ENCODE results near the gene C2orf68. TPM values are rescaled to one million over a fixed set of nuclear protein-coding genes. Genes with fewer than 3 reads are reported as not detected.
A peak's percentile ranks its signal among the peaks of the same experiment; 100 is the strongest.

The C2orf68 gene
- total and polyA plus RNA-seq, 2 of the 13 experiments (the other 11 are each of a cell fraction or from before 2014, with no cell fraction given): 47.1 to 77.4 TPM

DNA sequence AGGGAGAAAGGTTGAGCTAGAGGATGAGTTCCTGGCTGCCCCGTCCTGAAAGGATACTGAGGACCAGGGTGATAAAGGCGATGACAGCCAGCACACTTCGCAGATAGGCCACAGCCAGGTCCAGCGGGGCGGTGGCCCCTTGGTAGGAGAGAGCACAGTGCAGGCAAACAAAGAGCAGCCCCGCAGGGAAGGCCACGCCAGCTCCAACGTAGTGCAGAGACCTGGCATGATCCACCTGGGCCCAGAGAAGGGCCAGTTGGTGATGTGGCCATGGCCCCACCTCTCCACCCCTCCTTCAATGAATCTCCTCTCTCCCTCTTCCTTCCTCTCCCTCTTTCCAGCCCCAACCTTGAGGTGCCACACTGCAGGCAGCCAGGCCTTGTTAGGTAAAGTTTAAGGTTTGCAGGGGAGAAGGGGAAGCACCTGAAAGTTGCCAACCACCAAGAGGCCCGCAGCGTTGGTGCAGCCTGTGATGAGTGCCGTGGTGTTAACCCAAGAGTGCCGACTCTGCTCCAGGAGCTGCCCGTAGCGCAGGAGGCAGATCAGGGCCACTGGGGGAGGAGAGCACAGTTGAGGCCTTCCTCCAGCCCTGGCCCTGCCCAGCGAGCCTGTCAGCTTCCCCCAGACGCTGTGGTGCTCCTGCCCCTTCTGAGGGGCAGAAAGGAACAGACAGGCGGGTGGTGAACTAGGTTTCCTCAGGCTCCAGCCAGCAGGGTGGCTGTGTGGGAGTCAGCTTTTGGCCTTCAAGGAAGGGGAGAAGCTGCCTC is 12.2 kb downstream of the C2orf68 start (continued):
- TF ChIP-seq, protein P1, sequence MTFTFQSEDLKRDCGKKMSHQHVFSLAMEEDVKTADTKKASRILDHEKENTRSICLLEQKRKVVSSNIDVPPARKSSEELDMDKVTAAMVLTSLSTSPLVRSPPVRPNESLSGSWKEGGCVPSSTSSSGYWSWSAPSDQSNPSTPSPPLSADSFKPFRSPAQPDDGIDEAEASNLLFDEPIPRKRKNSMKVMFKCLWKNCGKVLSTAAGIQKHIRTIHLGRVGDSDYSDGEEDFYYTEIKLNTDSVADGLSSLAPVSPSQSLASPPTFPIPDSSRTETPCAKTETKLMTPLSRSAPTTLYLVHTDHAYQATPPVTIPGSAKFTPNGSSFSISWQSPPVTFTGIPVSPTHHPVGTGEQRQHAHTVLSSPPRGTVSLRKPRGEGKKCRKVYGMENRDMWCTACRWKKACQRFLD (CRISPR knock-in tag; IDR thresholded peaks at IDR 0.05; ENCODE audit: borderline replicate concordance): no peak
- TF ChIP-seq POLR2AphosphoS2 (IDR thresholded peaks at IDR 0.05; ENCODE audit: low read depth, low read length): no peak
- TF ChIP-seq ZNF562 (CRISPR knock-in tag; IDR thresholded peaks at IDR 0.05; ENCODE audit: borderline replicate concordance): no peak
- TF ChIP-seq ZNF589 (CRISPR knock-in tag; conservative IDR thresholded peaks at IDR 0.05): no peak
- no peak for TF ChIP-seq ZKSCAN5 (CRISPR knock-in tag; IDR thresholded peaks at IDR 0.05)
- no peak for TF ChIP-seq ZNF549 (CRISPR knock-in tag; IDR thresholded peaks at IDR 0.05)
- TF ChIP-seq SMYD3 (CRISPR knock-in tag; IDR thresholded peaks at IDR 0.05): no peak
- TF ChIP-seq, protein P2, sequence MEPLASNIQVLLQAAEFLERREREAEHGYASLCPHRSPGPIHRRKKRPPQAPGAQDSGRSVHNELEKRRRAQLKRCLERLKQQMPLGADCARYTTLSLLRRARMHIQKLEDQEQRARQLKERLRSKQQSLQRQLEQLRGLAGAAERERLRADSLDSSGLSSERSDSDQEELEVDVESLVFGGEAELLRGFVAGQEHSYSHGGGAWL (CRISPR knock-in tag; IDR thresholded peaks at IDR 0.05): no peak
- 0 out of 2 replicates have a peak, but pooled peaks have one; percentile 30 for TF ChIP-seq DMAP1 (CRISPR knock-in tag; IDR thresholded peaks at IDR 0.05)
- TF ChIP-seq ATF7 (IDR thresholded peaks at IDR 0.05): no peak
- no peak for TF ChIP-seq ATF7 (CRISPR knock-in tag; IDR thresholded peaks at IDR 0.05)
- no peak for TF ChIP-seq NCOR1 (IDR thresholded peaks at IDR 0.05; ENCODE audit: borderline replicate concordance, low read length)
- TF ChIP-seq NCOA1 (CRISPR knock-in tag; IDR thresholded peaks at IDR 0.05): no peak
- no peak for TF ChIP-seq MLLT10 (CRISPR knock-in tag; IDR thresholded peaks at IDR 0.05)
- no peak for TF ChIP-seq GPN1 (CRISPR knock-in tag; IDR thresholded peaks at IDR 0.05; ENCODE audit: borderline replicate concordance)
- TF ChIP-seq ZNF775 (CRISPR knock-in tag; IDR thresholded peaks at IDR 0.05; ENCODE audit: borderline replicate concordance): no peak
- no peak for TF ChIP-seq ZNF501 (CRISPR knock-in tag; IDR thresholded peaks at IDR 0.05)
- 0 out of 2 replicates have a peak, but pooled peaks have one; percentile 28 for TF ChIP-seq RXRA (CRISPR knock-in tag; IDR thresholded peaks at IDR 0.05)
- TF ChIP-seq, protein P3, sequence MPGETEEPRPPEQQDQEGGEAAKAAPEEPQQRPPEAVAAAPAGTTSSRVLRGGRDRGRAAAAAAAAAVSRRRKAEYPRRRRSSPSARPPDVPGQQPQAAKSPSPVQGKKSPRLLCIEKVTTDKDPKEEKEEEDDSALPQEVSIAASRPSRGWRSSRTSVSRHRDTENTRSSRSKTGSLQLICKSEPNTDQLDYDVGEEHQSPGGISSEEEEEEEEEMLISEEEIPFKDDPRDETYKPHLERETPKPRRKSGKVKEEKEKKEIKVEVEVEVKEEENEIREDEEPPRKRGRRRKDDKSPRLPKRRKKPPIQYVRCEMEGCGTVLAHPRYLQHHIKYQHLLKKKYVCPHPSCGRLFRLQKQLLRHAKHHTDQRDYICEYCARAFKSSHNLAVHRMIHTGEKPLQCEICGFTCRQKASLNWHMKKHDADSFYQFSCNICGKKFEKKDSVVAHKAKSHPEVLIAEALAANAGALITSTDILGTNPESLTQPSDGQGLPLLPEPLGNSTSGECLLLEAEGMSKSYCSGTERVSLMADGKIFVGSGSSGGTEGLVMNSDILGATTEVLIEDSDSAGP (CRISPR knock-in tag; IDR thresholded peaks at IDR 0.05; ENCODE audit: borderline replicate concordance): 0 out of 2 replicates have a peak, but pooled peaks have one; percentile 29
- no peak for TF ChIP-seq ZNF468 (CRISPR knock-in tag; IDR thresholded peaks at IDR 0.05)
- TF ChIP-seq, protein P4, sequence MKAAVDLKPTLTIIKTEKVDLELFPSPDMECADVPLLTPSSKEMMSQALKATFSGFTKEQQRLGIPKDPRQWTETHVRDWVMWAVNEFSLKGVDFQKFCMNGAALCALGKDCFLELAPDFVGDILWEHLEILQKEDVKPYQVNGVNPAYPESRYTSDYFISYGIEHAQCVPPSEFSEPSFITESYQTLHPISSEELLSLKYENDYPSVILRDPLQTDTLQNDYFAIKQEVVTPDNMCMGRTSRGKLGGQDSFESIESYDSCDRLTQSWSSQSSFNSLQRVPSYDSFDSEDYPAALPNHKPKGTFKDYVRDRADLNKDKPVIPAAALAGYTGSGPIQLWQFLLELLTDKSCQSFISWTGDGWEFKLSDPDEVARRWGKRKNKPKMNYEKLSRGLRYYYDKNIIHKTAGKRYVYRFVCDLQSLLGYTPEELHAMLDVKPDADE (CRISPR knock-in tag; IDR thresholded peaks at IDR 0.05): no peak
- no peak for TF ChIP-seq ARHGAP35 (CRISPR knock-in tag; IDR thresholded peaks at IDR 0.05; ENCODE audit: borderline replicate concordance)
- no peak for TF ChIP-seq SMC3 (IDR thresholded peaks at IDR 0.05; ENCODE audit: low read length)
- peak; percentile 16; the same call in 1 of the 2 replicates for TF ChIP-seq POLR2AphosphoS5 (IDR thresholded peaks at IDR 0.05; ENCODE audit: low read depth, low read length)
- TF ChIP-seq PATZ1 (CRISPR knock-in tag; IDR thresholded peaks at IDR 0.05): 0 out of 2 replicates have a peak, but pooled peaks have one; percentile 30
